Thyroid gland (tissue), 4 donors: ENCODE results near the gene SLC66A3. TPM values are rescaled to one million over a fixed set of nuclear protein-coding genes. Genes with fewer than 3 reads are reported as not detected.

Experiments used
- DNase-seq, 2 donors: peaks; one replicate each; pipeline ENCODE4 v3.0.0-alpha.2; 2019
- H3K27ac ChIP-seq, 3 donors: fragments of 200-600 bp; sonication (generic); 1 replicate in 2 of 3; 2 replicates in 1 of 3; pipeline ENCODE4 v1.5.1; 2016 to 2019; ENCODE audit warnings: mild to moderate bottlenecking in 1 of 3, moderate library complexity in 1 of 3
- H3K27me3 ChIP-seq: fragments of 200-600 bp; sonication (generic); one replicate; pipeline ENCODE4 v1.5.1; 2019
- H3K36me3 ChIP-seq, 2 donors: fragments of 200-600 bp; sonication (generic); one replicate each; pipeline ENCODE4 v1.5.1; 2016 to 2019
- H3K4me1 ChIP-seq, 2 donors: fragments of 200-600 bp; sonication (generic); one replicate each; pipeline ENCODE4 v1.5.1; 2017 to 2019
- H3K4me3 ChIP-seq, 3 donors: fragments of 200-600 bp; sonication (generic); replicated peaks in 1 of 3; 1 replicate in 2 of 3; 2 replicates in 1 of 3; pipeline ENCODE4 v1.5.1; 2016; ENCODE audit warnings: mild to moderate bottlenecking in 1 of 3
- H3K9me3 ChIP-seq: fragments of 200-600 bp; sonication (generic); one replicate; pipeline ENCODE4 v1.5.1; 2017
- CTCF ChIP-seq, 6 experiments: fragments of 200-600 bp in 3 of 6; fragments of 450-650 bp in 3 of 6; sonication (generic) in 3 of 6; IDR thresholded peaks; one replicate each; pipeline ENCODE4 v1.5.1; 2016 to 2019; ENCODE audit warnings: antibody characterized with exemption in 6 of 6, mild to moderate bottlenecking in 2 of 6, inconsistent platforms in 1 of 6, moderate library complexity in 1 of 6
- POLR2A ChIP-seq, 2 donors: fragments of 450-650 bp; IDR thresholded peaks; one replicate each; pipeline ENCODE4 v1.6.1; 2017; ENCODE audit warnings: antibody characterized with exemption in 2 of 2, mild to moderate bottlenecking in 2 of 2, moderate library complexity in 1 of 2
- WGBS, 2 donors: methylation state at CpG; one replicate each; pipeline ENCODE4 v1.1.5; 2017; 5-methylcytosine and 5-hydroxymethylcytosine counted together
- intact Hi-C: fragments of 100-400 bp; cut with DNase I; formaldehyde crosslinking; loops from one replicate; pipeline ENCODE4 v1.15.1; 2023
- total RNA-seq, 4 donors: library from RNA; depleted of rRNA; stranded (reverse); fragments of >200 nt; gene quantifications; one replicate each; pipeline ENCODE4 v1.2.3, GENCODE V29; 2016

The SLC66A3 gene
- total RNA-seq, 4 donors from 2014 or later = 30.8 to 68.7 (median 43.2) TPM

GRCh38 chr2:11168488-11168887, 13.2 kb downstream of the SLC66A3 start:
- TF ChIP-seq CTCF (IDR thresholded peaks at IDR 0.05) = no peak
- TF ChIP-seq POLR2A (IDR thresholded peaks at IDR 0.05) = no peak
- 84 to 87% methylated on average over 9 of the region's 9 CpGs for WGBS, 2 donors
- H3K27me3 ChIP-seq = no peaks in the 10 kb centered on the region
- H3K9me3 ChIP-seq = no peaks in the 10 kb centered on the region
- H3K27ac ChIP-seq = no peak overlapping the region
- no peak for DNase-seq
- intact Hi-C loops = no loop called here
- H3K4me1 ChIP-seq = no peaks in the 10 kb centered on the region
- H3K36me3 ChIP-seq = no peaks in the 10 kb centered on the region
- no peak overlapping the region for H3K4me3 ChIP-seq

DNA sequence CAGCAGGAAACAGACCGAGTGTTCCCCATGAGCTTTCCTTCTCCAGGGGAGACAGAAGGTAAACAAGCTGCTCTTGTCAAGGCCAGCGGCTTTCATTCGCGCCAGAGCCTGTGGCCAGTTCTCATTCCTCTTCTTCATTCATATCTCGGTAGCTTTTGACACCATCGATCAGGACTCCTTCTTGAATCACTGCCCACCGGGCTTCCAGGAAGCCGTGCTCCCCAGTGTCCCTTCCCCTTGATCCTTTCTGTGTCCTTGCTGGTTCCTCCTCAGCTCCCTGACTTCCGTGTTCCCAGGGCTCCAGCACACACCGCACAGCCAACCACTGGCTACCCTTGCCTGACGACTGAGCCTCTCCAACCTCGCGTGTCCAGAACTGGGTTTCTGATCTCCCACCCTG, 14.1 kb downstream of the SLC66A3 start:
- intact Hi-C loops = no loop called here
- H3K9me3 ChIP-seq = no peaks in the 10 kb centered on the region
- H3K36me3 ChIP-seq = no peaks in the 10 kb centered on the region
- 79 to 80% methylated on average over 13 of the region's 13 CpGs for WGBS, 2 donors
- no peaks in the 10 kb centered on the region for H3K4me1 ChIP-seq
- DNase-seq = no peak
- H3K4me3 ChIP-seq = no peak overlapping the region
- no peak overlapping the region for H3K27ac ChIP-seq
- no peaks in the 10 kb centered on the region for H3K27me3 ChIP-seq
- no peak for TF ChIP-seq CTCF (IDR thresholded peaks at IDR 0.05)
- TF ChIP-seq POLR2A (IDR thresholded peaks at IDR 0.05) = no peak

- H3K9me3 ChIP-seq = no peaks in the 10 kb centered on the region
- intact Hi-C loops = no loop called here
- H3K4me3 ChIP-seq = no peak overlapping the region
- no peaks in the 10 kb centered on the region for H3K4me1 ChIP-seq
- DNase-seq = no peak
- no peak for TF ChIP-seq POLR2A (IDR thresholded peaks at IDR 0.05)
- TF ChIP-seq CTCF (IDR thresholded peaks at IDR 0.05) = no peak
- H3K27ac ChIP-seq = no peak overlapping the region
- no peaks in the 10 kb centered on the region for H3K36me3 ChIP-seq
- no peaks in the 10 kb centered on the region for H3K27me3 ChIP-seq
- 97% methylated on average over 9 of the region's 9 CpGs for WGBS, 2 donors
Observed at GRCh38 chr2:11174222-11174621, 19.0 kb downstream of the SLC66A3 start.

DNA sequence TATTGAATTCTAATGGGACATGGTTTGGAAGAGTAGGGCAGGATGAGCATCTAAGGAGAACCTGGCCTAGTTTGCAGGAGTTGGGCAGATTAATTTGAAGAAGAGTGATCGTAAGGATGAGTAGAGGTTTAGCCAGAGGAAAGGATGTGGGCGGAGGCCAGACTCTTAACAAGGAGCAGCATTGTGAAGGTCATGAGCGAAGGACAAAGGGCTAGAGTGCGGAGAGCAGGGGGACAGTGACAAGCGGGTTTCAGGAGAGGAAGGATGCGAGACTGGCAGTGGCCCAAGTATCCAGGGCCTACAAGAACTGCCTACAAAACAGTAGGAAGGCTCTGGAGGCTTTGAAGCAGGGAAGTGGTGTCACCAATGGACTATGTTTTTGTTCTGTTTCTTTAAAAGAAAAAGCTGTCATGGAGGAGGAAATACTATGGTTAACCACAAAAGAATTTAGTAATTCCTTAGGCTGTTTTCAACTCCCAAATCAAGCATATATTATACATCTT, 20.1 kb downstream of the SLC66A3 start:
- Histone ChIP-seq H3K4me3 (no peak overlapping the region), H3K36me3 (no peaks in the 10 kb centered on the region), H3K4me1 (no peaks in the 10 kb centered on the region), H3K27ac (no peak overlapping the region), H3K9me3 (no peaks in the 10 kb centered on the region), H3K27me3 (no peaks in the 10 kb centered on the region)
- WGBS, 2 donors = 78 to 82% methylated on average over 6 of the region's 6 CpGs
- TF ChIP-seq CTCF (IDR thresholded peaks at IDR 0.05) (no peak), POLR2A (IDR thresholded peaks at IDR 0.05) (no peak)
- DNase-seq = no peak
- intact Hi-C loops = no loop called here

GRCh38 chr2:11177871-11178690, 22.8 kb downstream of the SLC66A3 start:
- Histone ChIP-seq H3K27me3 (no peaks in the 10 kb centered on the region), H3K9me3 (no peaks in the 10 kb centered on the region), H3K4me3 (no peak overlapping the region), H3K4me1 (no peaks in the 10 kb centered on the region), H3K36me3 (no peaks in the 10 kb centered on the region), H3K27ac (no peak overlapping the region)
- WGBS, 2 donors = 73 to 75% methylated on average over 5 of the region's 5 CpGs
- TF ChIP-seq POLR2A (IDR thresholded peaks at IDR 0.05) (no peak), CTCF (IDR thresholded peaks at IDR 0.05) (no peak)
- DNase-seq = no peak
- intact Hi-C loops = no loop called here
